IMR-90 (cell line): ENCODE measurements around the gene FAM181B. TPM values are rescaled to one million over a fixed set of nuclear protein-coding genes. Genes with fewer than 3 reads are reported as not detected.

Experiments
- ATAC-seq: fragments of 200-7000 bp; cut with Tn5 transposase; 2 replicates; pipeline ENCODE4 v1.9.1; 2020; ENCODE audit warnings: low read depth, mild to moderate bottlenecking, moderate library complexity
- BruUV-seq: library from RNA; stranded (reverse); fragments of 400-500 nt; replicated peaks from 2 replicates; lab custom pipeline; 2021; lab: Mats Ljungman, UMichigan
- CTCF ChIA-PET: fragments of 300-600 bp; formaldehyde crosslinking; extraction: SDS; loops from one replicate; lab custom pipeline; 2021; ENCODE audit warnings: antibody characterized with exemption; lab: Yijun Ruan, JAX
- POLR2A ChIA-PET: fragments of 300-600 bp; sonication (Branson Sonifier 250); formaldehyde crosslinking; loops from one replicate; lab custom pipeline; 2022; ENCODE audit warnings: antibody characterized with exemption; ENCODE audit not compliant: unreplicated experiment; lab: Charles Lee
- DNase-seq: peaks from one replicate; pipeline ENCODE4 v3.0.0; 2013
- H2AFZ ChIP-seq: replicated peaks from 2 replicates; pipeline ENCODE3; 2013; ENCODE audit warnings: low read length, mild to moderate bottlenecking; ENCODE audit not compliant: poor library complexity
- H2AK5ac ChIP-seq: 2 replicates; pipeline ENCODE4 v1.6.1; 2013; ENCODE audit warnings: low read depth, low read length, inconsistent platforms
- H2AK9ac ChIP-seq: replicated peaks from 2 replicates; pipeline ENCODE3; 2013; ENCODE audit warnings: mild to moderate bottlenecking, low read depth, low read length, moderate library complexity; ENCODE audit not compliant: poor library complexity
- H2BK120ac ChIP-seq: 2 replicates; pipeline ENCODE4 v1.6.1; 2013; ENCODE audit warnings: low read depth, low read length, inconsistent platforms
- H2BK15ac ChIP-seq: 3 replicates; pipeline ENCODE4 v1.6.1; 2013; ENCODE audit warnings: low read depth, low read length, inconsistent platforms
- H2BK20ac ChIP-seq: 2 replicates; pipeline ENCODE4 v1.6.1; 2013; ENCODE audit warnings: low read depth, mild to moderate bottlenecking, inconsistent platforms, low read length, moderate library complexity
- H2BK5ac ChIP-seq: 2 replicates; pipeline ENCODE4 v1.6.1; 2013; ENCODE audit warnings: mild to moderate bottlenecking, low read depth, low read length, inconsistent platforms; ENCODE audit not compliant: poor library complexity, severe bottlenecking
- H3K14ac ChIP-seq: replicated peaks from 2 replicates; pipeline ENCODE4 v1.6.1; 2013; ENCODE audit warnings: low read depth, low read length, inconsistent platforms
- H3K18ac ChIP-seq: 2 replicates; pipeline ENCODE4 v1.6.1; 2013; ENCODE audit warnings: low read depth, low read length, control low read depth
- H3K23ac ChIP-seq: 2 replicates; pipeline ENCODE4 v1.6.1; 2013; ENCODE audit warnings: low read depth, low read length, inconsistent platforms
- H3K27ac ChIP-seq: 2 replicates; pipeline ENCODE4 v1.5.1; 2013; ENCODE audit warnings: mild to moderate bottlenecking, control low read depth, low read length; ENCODE audit not compliant: insufficient read depth
- H3K27me3 ChIP-seq: 2 replicates; pipeline ENCODE4 v1.6.1; 2013; ENCODE audit warnings: low read length; ENCODE audit not compliant: control insufficient read depth, insufficient read depth
- H3K36me3 ChIP-seq: 2 replicates; pipeline ENCODE4 v1.6.1; 2013; ENCODE audit warnings: low read length, mixed read lengths; ENCODE audit not compliant: control insufficient read depth, insufficient read depth
- H3K4ac ChIP-seq: 2 replicates; pipeline ENCODE4 v1.6.1; 2013; ENCODE audit warnings: low read depth, low read length, inconsistent platforms
- H3K4me1 ChIP-seq: 2 replicates; pipeline ENCODE4 v1.6.1; 2013; ENCODE audit warnings: low read length, mixed read lengths; ENCODE audit not compliant: control insufficient read depth, insufficient read depth
- H3K4me2 ChIP-seq: 2 replicates; pipeline ENCODE4 v1.6.1; 2013; ENCODE audit warnings: low read depth, mild to moderate bottlenecking, control low read depth, low read length, moderate library complexity
- H3K4me3 ChIP-seq: 2 replicates; pipeline ENCODE4 v1.5.1; 2013; ENCODE audit warnings: low read depth, mild to moderate bottlenecking, control low read depth, low read length, moderate library complexity; ENCODE audit not compliant: insufficient read depth
- H3K56ac ChIP-seq: 2 replicates; pipeline ENCODE4 v1.6.1; 2013; ENCODE audit warnings: low read length, inconsistent platforms; ENCODE audit not compliant: insufficient read depth; ENCODE audit errors: extremely low read depth
- H3K79me1 ChIP-seq, 2 experiments: 2 replicates each; pipeline ENCODE4 v1.6.1; 2013; ENCODE audit warnings: low read length in 2 of 2, inconsistent platforms in 1 of 2, low read depth in 1 of 2
- H3K9ac ChIP-seq: 2 replicates; pipeline ENCODE4 v1.6.1; 2013; ENCODE audit warnings: low read depth, low read length, control low read depth
- H3K9me1 ChIP-seq: 2 replicates; pipeline ENCODE4 v1.6.1; 2013; ENCODE audit warnings: low read length, inconsistent platforms; ENCODE audit not compliant: insufficient read depth
- H3K9me3 ChIP-seq: 2 replicates; pipeline ENCODE4 v1.6.1; 2013; ENCODE audit warnings: low read length; ENCODE audit not compliant: control insufficient read depth, insufficient read depth
- H4K20me1 ChIP-seq: 2 replicates; pipeline ENCODE4 v1.6.1; 2013; ENCODE audit warnings: low read length, inconsistent platforms; ENCODE audit not compliant: insufficient read depth
- H4K5ac ChIP-seq: 2 replicates; pipeline ENCODE4 v1.6.1; 2013; ENCODE audit warnings: mild to moderate bottlenecking, low read depth, low read length, control low read depth
- H4K8ac ChIP-seq, 2 experiments: 2 replicates each; pipeline ENCODE4 v1.6.1; 2013; ENCODE audit warnings: low read depth in 2 of 2, low read length in 2 of 2, control low read depth in 1 of 2, inconsistent platforms in 1 of 2
- H4K91ac ChIP-seq: 2 replicates; pipeline ENCODE4 v1.6.1; 2013; ENCODE audit warnings: low read depth, low read length, inconsistent platforms; ENCODE audit not compliant: insufficient read depth
- BHLHE40 ChIP-seq: fragments of 150-350 bp; IDR thresholded peaks from 2 replicates; pipeline ENCODE4 v1.6.1; 2016; ENCODE audit warnings: mild to moderate bottlenecking, low read depth, low read length
- CEBPB ChIP-seq: IDR thresholded peaks from 2 replicates; pipeline ENCODE4 v1.6.1; 2012; ENCODE audit warnings: low read depth, low read length, improper control_type of control experiment
- CHD1 ChIP-seq: IDR thresholded peaks from 2 replicates; pipeline ENCODE4 v1.6.1; 2012; ENCODE audit warnings: low read depth, low read length, improper control_type of control experiment
- CTCF ChIP-seq: conservative IDR thresholded peaks from 2 replicates; pipeline ENCODE4 v1.5.1; 2012; ENCODE audit warnings: mild to moderate bottlenecking, low read depth, low read length, improper control_type of control experiment
- FOS ChIP-seq: fragments of 150-350 bp; IDR thresholded peaks from 2 replicates; pipeline ENCODE4 v1.6.1; 2016; ENCODE audit warnings: low read depth, low read length
- MAFK ChIP-seq: IDR thresholded peaks from 2 replicates; pipeline ENCODE4 v1.6.1; 2012; ENCODE audit warnings: low read depth, low read length, improper control_type of control experiment
- MAZ ChIP-seq: IDR thresholded peaks from 2 replicates; pipeline ENCODE4 v1.6.1; 2012; ENCODE audit warnings: low read depth, mild to moderate bottlenecking, low read length, improper control_type of control experiment, moderate library complexity, borderline replicate concordance
- MXI1 ChIP-seq: IDR thresholded peaks from 2 replicates; pipeline ENCODE4 v1.6.1; 2012; ENCODE audit warnings: low read depth, mild to moderate bottlenecking, low read length, moderate library complexity, borderline replicate concordance
- NFE2L2 ChIP-seq: fragments of 150-350 bp; IDR thresholded peaks from 2 replicates; pipeline ENCODE4 v1.6.1; 2016; ENCODE audit warnings: low read depth, mild to moderate bottlenecking, low read length
- POLR2A ChIP-seq: IDR thresholded peaks from 2 replicates; pipeline ENCODE4 v1.6.1; 2012; ENCODE audit warnings: mild to moderate bottlenecking, low read depth, low read length
- RAD21 ChIP-seq: IDR thresholded peaks from 2 replicates; pipeline ENCODE4 v1.6.1; 2012; ENCODE audit warnings: low read length, improper control_type of control experiment
- RCOR1 ChIP-seq: IDR thresholded peaks from 2 replicates; pipeline ENCODE4 v1.6.1; 2012; ENCODE audit warnings: mild to moderate bottlenecking, low read length, improper control_type of control experiment; ENCODE audit not compliant: insufficient replicate concordance
- RFX5 ChIP-seq: IDR thresholded peaks from 2 replicates; pipeline ENCODE4 v1.8.0; 2012; ENCODE audit warnings: low read depth, mild to moderate bottlenecking, low read length, moderate library complexity
- SMC3 ChIP-seq: fragments of 150-350 bp; IDR thresholded peaks from 2 replicates; pipeline ENCODE4 v1.6.1; 2016; ENCODE audit warnings: low read depth, mild to moderate bottlenecking, antibody characterized with exemption, low read length, moderate library complexity
- WGBS, 2 experiments: methylation state at CpG; one replicate each; pipeline versions ENCODE4 v1.1.5 to v1.1.7; 2013; ENCODE audit warnings: missing lambda C conversion rate in 2 of 2; ENCODE audit not compliant: insufficient read length in 1 of 2; ENCODE audit errors: extremely low coverage in 2 of 2; 5-methylcytosine and 5-hydroxymethylcytosine counted together
- dilution Hi-C: fragments of 300-500 bp; cut with HindIII; formaldehyde crosslinking; loops from one replicate; pipeline ENCODE4 v1.14.3; 2018; ENCODE audit warnings: low sequenced_read_pairs; ENCODE audit not compliant: unreplicated experiment
- in situ Hi-C: fragments of 300-500 bp; cut with MboI; formaldehyde crosslinking; loops from 3 replicates; pipeline ENCODE4 v1.14.3; 2019; ENCODE audit warnings: low sequenced_read_pairs, inconsistent platforms, mixed read lengths
- intact Hi-C: fragments of 100-400 bp; cut with micrococcal nuclease; formaldehyde crosslinking; loops from 2 replicates; pipeline ENCODE4 v1.10.0; 2022
- polyA plus RNA-seq, 3 experiments: library from polyadenylated mRNA; depleted of rRNA; stranded (reverse); fragments of >200 nt; gene quantifications; 2 replicates each; pipeline ENCODE4 v1.2.3, GENCODE V29; 2012; ENCODE audit warnings: low replicate concordance in 1 of 3
- total RNA-seq: library from RNA; depleted of rRNA; stranded (reverse); fragments of >200 nt; gene quantifications from 2 replicates; pipeline ENCODE4 v1.2.3, GENCODE V29; 2012
- TF ChIP-seq, protein P1 (sequence below): fragments of 150-350 bp; IDR thresholded peaks from 2 replicates; pipeline ENCODE4 v1.6.1; 2017; ENCODE audit warnings: mild to moderate bottlenecking, antibody characterized with exemption, low read length, low read depth
- TF ChIP-seq, protein P2 (sequence below): fragments of 150-350 bp; IDR thresholded peaks from 2 replicates; pipeline ENCODE4 v1.6.1; 2016; ENCODE audit warnings: low read depth, mild to moderate bottlenecking, low read length, moderate library complexity, borderline replicate concordance

Gene FAM181B
- total and polyA plus RNA-seq, 2 of the 4 experiments (the other 2 are of a cell fraction), result not detected

DNA sequence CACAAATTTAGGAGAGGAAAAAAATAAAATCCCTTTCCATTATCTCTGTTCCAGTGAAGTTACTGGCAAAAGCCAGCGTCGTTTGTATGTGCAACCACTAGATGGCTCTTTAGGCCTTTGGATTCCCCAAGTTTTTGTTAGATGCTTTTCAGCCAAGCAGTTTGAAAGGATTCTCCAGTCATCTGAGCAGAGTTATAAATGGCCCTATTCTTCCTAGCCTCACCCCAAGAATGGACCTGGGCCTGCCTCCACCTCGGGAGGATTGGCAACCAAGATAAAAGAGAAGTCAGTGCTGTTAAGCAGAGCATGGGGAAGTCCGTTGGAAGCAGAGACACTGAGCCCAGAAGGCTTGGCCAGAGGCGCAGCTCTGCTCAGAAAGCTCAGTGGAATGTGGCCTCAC, 15.4 kb downstream of the FAM181B start:
- Histone ChIP-seq H3K36me3 (no peaks in the 10 kb centered on the region), H3K27me3 (peaks cover 9% of the 10 kb centered on the region), H3K4me1 (no peaks in the 10 kb centered on the region), H3K9ac (no peak overlapping the region), H2AFZ (peak overlapping the region; percentile 64), H3K9me3 (no peaks in the 10 kb centered on the region), H2BK20ac (0 out of 2 replicates have a peak overlapping the region, but pooled peaks have one; percentile 21), H4K91ac (no peak overlapping the region), H4K20me1 (no peaks in the 10 kb centered on the region), H4K5ac (no peak overlapping the region), H3K27ac (no peak overlapping the region), H3K23ac (no peak overlapping the region), H2BK15ac (no peak overlapping the region), H3K4ac (no peak overlapping the region), H2BK5ac (no peak overlapping the region), H3K4me3 (no peak overlapping the region), H3K56ac (no peak overlapping the region), H4K8ac (no peak overlapping the region), H3K4me2 (no peak overlapping the region), H3K18ac (no peak overlapping the region), H2BK120ac (no peak overlapping the region), H3K14ac (no peak overlapping the region), H2AK9ac (no peak overlapping the region), H2AK5ac (no peak overlapping the region), H3K79me1 (no peaks in the 10 kb centered on the region), H3K9me1 (no peaks in the 10 kb centered on the region)
- CTCF ChIA-PET, result interaction anchor here (0.6 to 3.3 kb wide), 4 partner anchors 12 to 574 kb away, joined by 3 to 12 read pairs (median 3); no protein-coding TSS in a partner anchor
- DNase-seq (peak; percentile 49), ATAC-seq (peak; percentile 93)
- dilution Hi-C loops (no loop called here), intact Hi-C loops (loop anchor here (1.0 to 10.0 kb wide), 6 partner anchors 146 to 1102 kb away; partner anchors contain the start of genes PCF11, PRCP and RAB30), in situ Hi-C loops (no loop called here)
- POLR2A ChIA-PET, result no interaction called here
- TF ChIP-seq, protein P1, sequence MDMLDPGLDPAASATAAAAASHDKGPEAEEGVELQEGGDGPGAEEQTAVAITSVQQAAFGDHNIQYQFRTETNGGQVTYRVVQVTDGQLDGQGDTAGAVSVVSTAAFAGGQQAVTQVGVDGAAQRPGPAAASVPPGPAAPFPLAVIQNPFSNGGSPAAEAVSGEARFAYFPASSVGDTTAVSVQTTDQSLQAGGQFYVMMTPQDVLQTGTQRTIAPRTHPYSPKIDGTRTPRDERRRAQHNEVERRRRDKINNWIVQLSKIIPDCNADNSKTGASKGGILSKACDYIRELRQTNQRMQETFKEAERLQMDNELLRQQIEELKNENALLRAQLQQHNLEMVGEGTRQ, result no peak
- no peak for TF ChIP-seq BHLHE40
- TF ChIP-seq POLR2A, result no peak
- no peak for TF ChIP-seq MAFK
- TF ChIP-seq SMC3, result peak; percentile 55; the same call in 1 of the 2 replicates
- no peak for TF ChIP-seq FOS
- no peak for TF ChIP-seq CEBPB
- TF ChIP-seq MAZ, result no peak
- TF ChIP-seq RCOR1, result no peak
- TF ChIP-seq NFE2L2, result no peak
- TF ChIP-seq, protein P2, sequence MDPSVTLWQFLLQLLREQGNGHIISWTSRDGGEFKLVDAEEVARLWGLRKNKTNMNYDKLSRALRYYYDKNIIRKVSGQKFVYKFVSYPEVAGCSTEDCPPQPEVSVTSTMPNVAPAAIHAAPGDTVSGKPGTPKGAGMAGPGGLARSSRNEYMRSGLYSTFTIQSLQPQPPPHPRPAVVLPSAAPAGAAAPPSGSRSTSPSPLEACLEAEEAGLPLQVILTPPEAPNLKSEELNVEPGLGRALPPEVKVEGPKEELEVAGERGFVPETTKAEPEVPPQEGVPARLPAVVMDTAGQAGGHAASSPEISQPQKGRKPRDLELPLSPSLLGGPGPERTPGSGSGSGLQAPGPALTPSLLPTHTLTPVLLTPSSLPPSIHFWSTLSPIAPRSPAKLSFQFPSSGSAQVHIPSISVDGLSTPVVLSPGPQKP, result no peak
- no peak for TF ChIP-seq CHD1
- TF ChIP-seq RFX5, result no peak
- TF ChIP-seq RAD21, result peak; percentile 69
- TF ChIP-seq CTCF, result peak; percentile 72
- TF ChIP-seq MXI1, result no peak
- WGBS, 2 experiments, result no CpG with 5 or more reads among the region's 5 CpGs
- no TSS peak for BruUV-seq
